ENCODE measurements around the gene TRIM62.
"Not testable (repeated sequence)": the region's sequence is repeated elsewhere in the genome, so short reads cannot be mapped to it uniquely, and the experiment has no call there.

Gene TRIM62

GRCh38 chr1:33158366-33158765 is 23.5 kb downstream of the TRIM62 start:
- DNase-seq (ENCODE audit: low spot score) = no peak

DNA sequence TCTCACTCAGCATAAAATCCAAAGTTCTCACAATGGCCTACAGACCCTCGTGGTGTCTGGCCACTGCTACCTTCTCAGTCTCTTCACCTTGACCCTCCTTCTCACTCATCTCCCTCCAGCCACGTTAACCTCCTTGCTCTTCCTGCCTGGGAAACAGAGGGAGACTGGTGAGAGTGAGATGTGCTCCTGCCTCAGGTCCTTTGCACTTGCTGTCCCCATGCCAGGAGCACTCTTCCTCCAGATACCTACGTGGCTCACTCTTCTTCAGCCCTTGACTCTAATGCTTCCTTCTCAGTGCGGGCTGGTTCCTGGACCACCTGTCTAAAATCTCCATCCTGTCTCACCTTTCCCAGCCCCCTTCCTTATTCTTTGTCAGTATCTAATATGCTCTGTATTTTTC is 24.7 kb downstream of the TRIM62 start:
- DNase-seq (ENCODE audit: low spot score) = no peak

DNA sequence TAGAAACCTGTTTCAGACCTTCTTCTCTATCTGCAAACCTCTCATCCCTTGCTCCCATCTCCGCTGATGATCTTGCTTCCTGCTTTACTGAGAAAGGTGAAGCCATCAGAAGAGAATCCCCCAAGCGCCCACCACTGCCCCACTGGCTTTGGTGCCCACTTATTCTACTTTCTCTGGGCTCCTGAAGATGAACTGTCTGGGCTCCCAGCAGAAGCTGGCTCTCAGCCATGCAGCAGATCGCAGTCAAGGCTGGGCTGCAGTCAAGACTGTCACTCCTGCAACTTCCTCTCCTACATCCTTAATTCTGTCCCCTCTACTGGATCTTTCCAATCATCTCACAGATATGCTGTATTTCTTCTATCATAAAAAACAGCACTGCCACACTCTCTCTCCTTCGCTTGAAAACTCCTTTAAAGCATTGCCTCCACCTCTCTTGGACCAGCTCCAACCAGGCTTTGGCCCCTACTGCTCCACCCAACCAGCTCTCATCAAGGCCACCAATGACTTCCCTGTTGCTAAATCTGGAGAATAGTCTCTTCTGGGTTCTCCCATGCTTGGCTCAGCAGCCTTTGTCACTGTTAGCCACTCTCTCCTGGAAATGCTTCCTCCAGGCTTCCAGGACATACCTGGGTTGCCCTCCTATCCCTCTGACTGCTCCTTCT is 25.8 kb downstream of the TRIM62 start:
- DNase-seq (ENCODE audit: low spot score) = no peak

DNA sequence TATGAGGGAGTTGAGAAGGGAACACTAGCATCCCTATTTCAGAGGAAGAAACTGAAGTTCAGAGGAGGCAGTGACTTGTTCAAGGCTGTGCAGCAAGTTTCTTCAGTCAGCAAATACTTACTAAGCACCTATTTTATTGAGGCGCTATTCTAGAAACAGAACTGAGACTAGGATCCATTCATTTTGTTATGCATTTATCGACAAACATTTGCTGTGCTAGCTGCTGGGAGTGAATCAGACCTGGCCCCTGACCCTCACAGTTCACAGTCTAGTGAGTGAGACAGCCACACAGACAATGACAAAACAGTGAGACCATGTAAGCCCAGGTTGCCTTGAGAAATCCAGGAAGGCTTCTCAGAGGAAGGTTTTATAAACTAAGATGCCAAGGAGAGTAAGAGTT is 28.2 kb downstream of the TRIM62 start:
- DNase-seq (ENCODE audit: low spot score) = no peak

- no peak for DNase-seq (ENCODE audit: low spot score)
Observed at GRCh38 chr1:33152685-33153432, 29.0 kb downstream of the TRIM62 start.

DNA sequence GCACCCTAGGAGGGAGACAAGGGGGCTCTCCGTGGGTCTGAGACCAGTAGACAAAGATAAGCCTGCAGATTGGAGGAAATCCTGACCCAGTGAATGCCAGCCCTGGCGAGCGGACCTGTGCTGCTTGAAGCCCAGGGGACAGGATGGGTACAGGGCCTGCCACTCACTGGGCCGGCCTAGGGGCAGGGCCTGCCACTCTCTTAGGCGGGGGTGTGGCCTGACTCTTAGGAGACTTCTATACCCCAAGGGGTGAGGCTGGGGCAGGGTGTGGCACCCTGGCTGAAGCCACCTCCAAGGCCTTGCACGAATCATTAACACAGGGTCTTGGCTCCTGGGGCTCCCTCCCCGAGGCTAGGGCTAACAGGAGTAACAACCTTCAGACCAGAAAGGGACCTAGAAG is 30.7 kb downstream of the TRIM62 start:
- DNase-seq (ENCODE audit: low spot score) = no peak

GRCh38 chr1:33150522-33150921 is 31.3 kb downstream of the TRIM62 start:
- no peak for DNase-seq (ENCODE audit: low spot score)

- DNase-seq (ENCODE audit: low spot score) = no peak
Observed at GRCh38 chr1:33149453-33150190, 32.2 kb downstream of the TRIM62 start.

- no peak for DNase-seq (ENCODE audit: low spot score)
Observed at GRCh38 chr1:33148615-33149014, 33.2 kb downstream of the TRIM62 start.

DNA sequence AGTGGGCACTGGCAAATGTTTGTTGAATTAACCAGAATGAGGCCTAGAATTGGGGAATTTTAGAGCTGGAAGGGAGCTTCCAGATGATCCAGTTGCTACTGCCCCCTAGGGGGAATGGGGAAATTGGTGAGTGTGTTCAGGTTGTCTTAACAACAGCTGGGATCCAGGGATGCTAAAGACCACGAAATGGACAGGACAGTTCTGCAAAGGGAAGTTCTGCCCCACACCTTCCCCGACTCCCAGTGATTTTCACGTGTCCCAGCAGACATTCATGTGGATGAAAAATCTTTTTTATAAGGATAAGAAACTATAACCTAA is 33.9 kb downstream of the TRIM62 start:
- peak; percentile 30 for DNase-seq (ENCODE audit: low spot score)

- no peak for DNase-seq (ENCODE audit: low spot score)
Observed at GRCh38 chr1:33147275-33147996, 34.4 kb downstream of the TRIM62 start.

DNA sequence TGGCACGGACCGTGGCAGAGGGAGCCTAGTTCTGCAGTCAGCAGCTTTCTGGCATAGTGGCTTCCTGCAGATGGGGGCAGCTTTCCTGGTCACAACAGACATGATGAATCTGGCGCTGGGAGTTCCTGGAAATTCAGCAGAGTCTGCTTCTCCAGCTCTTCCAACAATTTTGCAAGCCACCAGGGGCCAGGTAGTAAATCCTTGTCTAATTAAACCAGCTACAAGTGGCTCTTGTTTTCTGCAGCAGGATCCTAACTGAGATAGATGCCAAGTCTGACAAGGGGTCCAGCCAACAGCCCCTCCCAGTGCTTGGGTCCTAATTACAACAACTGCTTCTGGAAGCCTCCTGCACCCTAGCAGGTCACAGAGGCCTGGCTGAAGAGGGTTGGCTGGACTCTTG is 35.8 kb downstream of the TRIM62 start:
- no peak for DNase-seq (ENCODE audit: low spot score)

DNA sequence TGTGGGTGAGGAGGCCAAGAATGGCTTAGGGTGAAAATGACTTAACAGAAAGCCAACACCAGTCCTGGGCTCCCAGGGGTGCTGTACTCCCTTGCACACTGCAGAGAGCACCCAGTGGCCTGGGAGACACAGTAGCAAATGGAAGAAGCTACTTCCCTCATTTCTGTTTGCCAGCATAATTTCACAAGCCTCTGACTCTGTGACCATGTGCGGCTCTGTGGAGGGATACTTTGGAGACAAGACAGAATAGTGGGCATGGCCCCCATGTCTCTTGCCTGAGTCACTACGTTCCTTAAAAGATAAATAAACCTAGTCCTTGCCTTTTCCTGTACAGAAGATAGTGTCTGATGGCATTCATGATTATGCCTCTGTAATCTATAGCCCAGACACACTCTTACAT is 38.1 kb downstream of the TRIM62 start:
- no peak for DNase-seq (ENCODE audit: low spot score)

- DNase-seq (ENCODE audit: low spot score) = no peak
Observed at GRCh38 chr1:33143176-33143575, 38.7 kb downstream of the TRIM62 start.

GRCh38 chr1:33142483-33143064 is 39.3 kb downstream of the TRIM62 start:
- DNase-seq (ENCODE audit: low spot score) = no peak

GRCh38 chr1:33141781-33142180 is 40.1 kb downstream of the TRIM62 start:
- DNase-seq (ENCODE audit: low spot score) = no peak

- no peak for DNase-seq (ENCODE audit: low spot score)
Observed at GRCh38 chr1:33141216-33141615, 40.6 kb downstream of the TRIM62 start.

- DNase-seq (ENCODE audit: low spot score) = no peak
Observed at GRCh38 chr1:33140153-33141149, 41.4 kb downstream of the TRIM62 start.

DNA sequence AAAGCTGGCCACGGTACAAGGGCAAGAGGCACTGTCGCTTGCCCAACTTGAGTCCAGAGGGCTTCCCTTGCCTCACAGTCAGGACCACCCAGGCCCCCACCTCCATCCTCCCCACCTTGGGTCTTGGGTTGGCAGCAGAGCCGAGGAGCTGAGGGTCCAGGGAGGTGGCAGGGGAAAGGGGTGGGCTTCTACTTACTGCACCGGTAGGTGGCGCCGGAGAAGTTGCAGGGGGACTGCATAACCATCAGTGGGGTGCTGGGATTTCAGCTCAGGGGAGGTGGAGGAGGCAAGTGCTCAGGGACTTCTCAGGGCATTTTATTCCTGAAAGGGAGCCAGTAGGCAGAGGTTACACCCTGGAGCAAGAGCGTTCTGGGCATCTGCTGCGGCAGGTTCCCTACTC is 44.0 kb downstream of the TRIM62 start:
- DNase-seq (ENCODE audit: low spot score) = no peak

DNA sequence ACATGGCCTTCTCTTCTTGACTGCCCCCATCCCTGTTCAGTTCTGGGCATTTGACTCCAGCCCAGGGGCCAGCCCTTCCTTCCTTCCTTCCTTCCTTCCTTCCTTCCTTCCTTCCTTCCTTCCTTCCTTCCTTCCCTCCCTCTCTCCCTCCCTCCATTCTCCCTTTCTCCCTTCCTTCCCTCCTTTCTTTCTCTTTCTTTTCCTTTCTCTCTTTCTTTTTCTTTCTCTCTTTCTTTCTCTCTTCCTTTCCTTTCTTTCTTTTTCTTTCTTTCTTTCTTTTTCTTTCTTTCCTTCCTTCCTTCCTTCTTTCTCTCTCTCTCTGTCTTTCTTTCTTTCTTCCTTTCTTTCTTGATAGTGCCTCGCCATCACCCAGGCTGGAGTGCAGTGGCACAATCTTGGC is 45.8 kb downstream of the TRIM62 start:
- not testable (repeated sequence) for DNase-seq (ENCODE audit: low spot score)
